Stromal cell of bone marrow (primary cell): ENCODE results near the gene CRACDL.
"Not testable (repeated sequence)": the region's sequence is repeated elsewhere in the genome, so short reads cannot be mapped to it uniquely, and the experiment has no call there.

Source experiments
- DNase-seq: peaks from one replicate; pipeline ENCODE4 v3.0.0-alpha.2; 2012; ENCODE audit warnings: low read depth

The CRACDL gene

DNA sequence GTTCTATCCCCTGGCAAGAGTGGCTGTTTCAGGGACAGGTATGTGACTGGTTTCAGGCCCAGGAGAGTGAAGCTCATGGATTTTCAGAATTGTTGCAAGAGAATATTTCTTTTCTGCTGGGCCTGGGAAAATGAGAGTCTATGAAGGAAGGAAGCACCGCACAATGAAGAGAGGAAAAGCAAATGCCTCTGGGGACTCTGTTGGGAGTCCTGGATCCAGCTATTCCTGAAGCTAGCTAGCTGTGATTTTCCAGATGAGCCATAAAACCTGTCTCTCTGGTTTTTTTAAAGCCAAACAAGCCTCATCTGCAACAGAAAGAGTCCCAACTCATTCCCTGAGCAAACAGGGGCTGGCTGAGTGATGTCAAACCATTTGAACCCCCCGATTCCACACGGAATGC, 53.7 kb downstream of the CRACDL start:
- no peak for DNase-seq

DNA sequence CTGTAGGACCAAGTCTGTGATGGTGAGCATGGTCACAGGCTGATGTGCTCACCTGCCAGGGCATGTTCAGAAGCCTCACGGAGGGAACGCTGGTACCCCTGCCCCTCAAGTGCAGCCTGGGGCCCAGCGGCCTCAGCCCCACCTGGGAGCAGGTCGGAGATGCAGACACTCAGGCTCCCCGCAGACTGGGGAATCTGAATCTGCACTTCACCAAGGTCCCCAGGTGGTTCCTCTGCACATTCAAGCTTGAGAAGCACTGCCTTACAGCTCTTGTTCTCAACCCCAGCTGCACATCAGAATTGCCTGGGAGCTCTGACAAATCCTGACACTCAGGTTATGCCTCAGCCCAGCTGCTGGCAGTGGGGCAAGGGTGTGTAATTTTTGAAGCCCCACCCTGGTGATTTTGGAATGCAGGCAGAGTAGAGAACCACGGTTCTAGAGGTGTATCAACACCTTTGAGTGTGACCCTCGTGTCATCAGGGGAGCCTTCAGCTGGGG, 54.8 kb downstream of the CRACDL start:
- DNase-seq: no peak

DNA sequence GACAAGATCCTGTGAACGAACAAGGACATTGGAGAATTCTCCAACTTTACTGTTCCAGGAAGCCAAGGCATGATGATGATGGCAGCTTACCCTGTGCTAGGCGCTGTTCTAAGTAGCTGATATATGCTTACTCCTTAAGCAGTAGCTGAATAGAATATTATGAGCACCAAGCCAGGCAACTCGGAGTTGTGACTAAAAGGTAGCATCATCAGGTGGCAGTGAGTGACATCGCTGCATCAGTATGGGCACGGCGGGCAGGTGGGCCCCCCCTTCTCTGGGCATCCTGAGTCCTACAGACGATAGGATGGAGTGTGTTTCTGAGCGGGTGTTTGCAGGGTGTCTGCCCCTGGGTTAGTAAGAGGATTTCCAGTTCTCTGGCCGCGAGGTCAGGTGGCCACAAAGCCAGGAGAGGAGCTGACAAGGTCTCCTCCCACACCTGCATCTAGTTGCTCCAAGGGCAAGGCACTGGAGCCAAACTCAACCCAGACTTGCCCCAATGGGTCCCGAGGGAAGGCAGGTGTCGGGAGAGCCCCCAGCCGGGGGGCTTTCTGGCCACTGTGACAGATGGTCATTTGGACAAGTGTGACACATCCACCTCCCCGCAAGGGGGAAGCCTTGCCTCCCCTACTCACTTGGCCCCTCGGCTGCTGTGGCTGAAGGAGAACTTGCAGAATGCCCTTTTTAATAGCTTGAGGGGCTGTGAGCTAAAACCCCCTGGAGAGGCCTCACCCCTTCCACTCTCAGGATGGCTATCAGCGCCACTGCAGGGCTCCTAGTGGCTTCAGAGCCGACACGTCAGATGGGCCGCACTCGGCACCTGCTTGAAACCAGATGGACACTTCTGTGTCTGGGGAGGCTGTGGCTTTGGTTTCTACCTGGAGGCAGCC, 55.5 kb downstream of the CRACDL start:
- no peak for DNase-seq

DNA sequence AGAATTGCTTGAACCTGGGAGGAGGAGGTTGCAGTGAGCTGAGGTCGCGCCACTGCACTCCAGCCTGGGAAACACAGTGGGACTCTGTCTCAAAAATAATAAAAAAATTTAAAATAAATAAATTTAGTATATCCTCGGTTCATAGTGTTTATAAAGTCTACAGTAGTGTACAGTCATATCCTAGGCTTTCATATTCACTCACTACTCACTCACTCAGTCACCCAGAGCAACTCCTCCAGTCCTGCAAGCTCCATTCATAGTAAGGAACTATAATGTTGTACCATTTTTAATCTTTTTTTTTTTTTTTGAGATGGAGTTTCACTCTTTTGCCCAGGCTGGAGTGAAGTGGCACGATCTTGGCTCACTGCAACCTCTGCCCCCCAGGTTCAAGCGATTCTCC, 58.4 kb downstream of the CRACDL start:
- not testable (repeated sequence) for DNase-seq

DNA sequence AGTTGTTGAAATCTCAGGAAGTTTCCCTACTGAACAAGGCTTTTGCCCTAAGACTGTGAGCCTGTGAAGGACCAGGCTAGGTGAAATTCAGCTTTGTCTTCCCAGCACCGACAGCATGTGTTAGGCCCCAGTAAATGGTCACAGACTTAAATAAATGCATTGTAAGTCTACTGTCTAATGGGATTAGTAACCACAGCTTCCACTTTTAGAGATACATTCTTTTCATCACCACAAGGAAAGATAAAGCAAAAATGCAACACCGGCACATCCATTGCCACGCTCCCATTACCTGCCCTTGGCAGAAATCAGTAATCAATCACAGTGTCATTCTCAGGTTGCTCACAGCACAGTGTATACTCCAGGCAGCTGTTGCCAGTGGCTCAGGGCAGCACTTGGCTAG, 59.3 kb downstream of the CRACDL start:
- DNase-seq: no peak

DNA sequence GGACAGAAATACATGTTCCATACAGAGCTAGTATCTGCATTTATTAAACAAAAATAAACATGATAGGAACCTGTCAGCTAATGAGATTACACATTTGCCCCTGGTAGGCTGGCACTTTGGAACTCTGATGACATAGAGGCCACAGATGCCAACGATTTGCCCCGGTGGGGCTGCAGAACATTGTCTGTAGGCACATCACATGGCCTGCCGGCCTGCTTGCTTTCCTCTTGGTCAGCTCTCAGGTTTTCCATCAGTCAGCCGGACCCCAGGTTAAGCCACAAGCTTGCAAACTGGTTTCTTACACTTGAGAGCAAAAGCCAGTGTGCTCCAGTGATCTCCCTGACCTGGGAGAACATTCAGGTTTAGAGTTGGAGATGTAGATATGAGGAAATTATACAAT, 60.3 kb downstream of the CRACDL start:
- DNase-seq: no peak

DNA sequence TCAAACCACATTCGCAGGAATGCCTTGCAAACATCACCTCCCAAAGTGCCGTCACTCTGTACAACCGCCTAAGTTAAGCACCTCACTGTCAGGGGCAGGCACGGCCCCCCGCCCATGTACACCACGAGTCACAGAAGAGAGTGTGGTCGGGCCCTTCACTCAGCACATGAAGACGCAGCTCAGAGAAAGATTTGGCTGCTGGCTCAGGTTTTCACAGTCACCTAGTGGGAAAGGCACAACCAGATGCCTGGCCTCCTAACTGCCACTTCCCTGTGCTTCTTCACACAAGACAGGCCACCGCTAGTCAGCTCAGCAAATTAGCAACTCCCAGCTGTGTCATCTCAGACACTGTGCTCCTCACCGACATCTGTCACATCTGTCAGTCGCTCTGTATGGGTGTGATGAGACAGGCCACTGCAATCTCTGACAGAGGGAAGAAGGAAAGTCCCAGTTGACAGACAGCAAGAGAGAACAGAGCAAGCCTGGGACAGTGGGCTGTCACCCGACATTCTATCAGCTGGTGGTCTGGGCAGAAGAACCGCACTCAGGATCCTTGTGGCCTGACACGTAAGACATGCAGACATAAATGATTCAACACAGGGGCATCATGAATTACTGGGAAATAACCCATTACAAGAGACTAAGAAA, 60.8 kb downstream of the CRACDL start:
- DNase-seq: no peak

DNA sequence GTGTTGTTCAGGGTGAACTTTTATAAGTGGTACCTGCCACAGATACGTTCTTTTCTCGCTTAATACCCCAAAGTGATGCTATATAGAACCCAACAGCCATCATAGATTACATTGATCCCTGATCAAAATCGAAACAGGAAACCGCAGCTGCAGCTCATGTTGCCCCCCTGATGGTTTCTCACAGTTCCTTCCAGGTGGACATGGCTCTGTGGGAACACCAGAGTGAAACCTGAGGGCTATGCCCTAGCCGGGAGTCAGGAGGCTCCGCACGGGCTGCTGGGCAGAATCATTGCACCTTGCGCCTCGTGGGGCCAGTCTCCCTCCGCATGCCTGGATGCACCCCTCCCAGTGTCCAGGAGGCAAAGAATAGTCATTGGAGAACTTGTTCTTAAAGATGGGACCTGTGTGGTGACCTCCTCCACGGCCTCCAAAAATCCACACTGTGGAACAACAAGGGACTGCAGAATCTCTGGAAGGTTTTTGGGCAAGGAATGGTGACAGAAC, 61.8 kb downstream of the CRACDL start:
- DNase-seq: no peak

DNA sequence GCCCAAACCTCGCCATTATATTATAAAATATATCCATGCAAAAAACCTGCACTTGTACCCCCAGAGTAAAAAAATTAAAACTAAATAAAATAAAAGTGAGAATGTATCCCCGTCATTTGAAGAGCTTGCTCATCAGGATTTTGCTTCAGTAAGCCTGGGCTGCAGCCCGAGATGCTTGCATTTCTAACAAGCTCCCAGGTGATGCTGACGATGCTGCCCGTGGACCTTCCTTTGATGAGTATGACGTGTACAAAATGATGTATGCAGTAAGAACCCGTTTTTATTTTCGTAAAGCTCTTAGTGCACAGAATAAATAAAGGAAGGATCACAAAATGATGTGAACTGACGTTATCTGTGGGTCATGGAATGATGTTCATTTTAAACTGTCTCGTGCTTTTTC, 63.5 kb downstream of the CRACDL start:
- DNase-seq: no peak

DNA sequence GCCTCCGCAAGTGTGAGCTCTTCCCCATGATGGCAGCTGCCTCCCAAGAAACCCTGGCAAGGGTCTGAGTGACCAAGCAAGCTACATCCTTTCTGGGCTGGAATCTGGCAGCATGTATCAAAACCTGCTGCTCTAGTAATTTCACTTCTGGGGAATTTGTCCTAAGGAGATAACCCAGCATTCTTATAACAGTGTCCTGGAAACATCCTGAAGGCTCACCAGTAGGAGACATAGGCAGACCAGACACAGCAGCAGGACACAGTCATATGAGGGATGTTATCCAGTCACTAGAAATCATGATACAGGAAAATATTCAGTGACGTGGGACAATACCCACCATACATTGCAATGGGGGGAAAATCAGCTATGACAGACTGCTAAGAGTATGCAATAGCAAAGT, 64.5 kb downstream of the CRACDL start:
- DNase-seq: no peak

DNA sequence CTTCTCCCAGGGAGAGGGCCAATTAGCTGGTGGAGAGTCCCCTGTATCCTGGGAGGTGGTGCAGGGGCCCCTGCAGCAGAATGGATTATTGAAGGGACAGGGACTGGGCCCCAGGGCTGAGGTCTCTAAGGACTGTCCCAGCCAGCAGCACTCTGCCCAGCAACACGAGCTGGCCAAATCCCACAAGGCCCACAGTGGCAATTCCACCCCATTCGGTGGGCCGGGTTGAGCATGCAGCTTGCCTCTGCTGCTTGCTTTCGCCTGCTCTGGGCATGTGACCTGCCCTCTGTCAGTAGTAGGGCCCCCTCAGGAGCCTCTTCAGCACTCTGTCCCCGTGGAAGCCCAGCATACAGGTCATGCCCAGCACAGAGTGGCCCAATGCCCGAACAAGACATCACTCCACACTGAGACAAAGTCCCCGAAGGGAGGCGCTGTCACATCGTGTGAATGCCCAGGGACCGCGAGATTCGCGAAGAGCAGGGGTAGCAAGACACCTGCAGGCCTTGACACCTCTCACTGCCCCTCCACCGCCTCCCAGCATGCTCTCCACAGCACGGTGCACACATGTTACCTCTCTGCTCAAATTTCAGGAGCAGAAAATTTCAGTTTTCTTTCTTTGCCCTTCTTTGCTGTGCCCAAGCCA, 65.4 kb downstream of the CRACDL start:
- no peak for DNase-seq

DNA sequence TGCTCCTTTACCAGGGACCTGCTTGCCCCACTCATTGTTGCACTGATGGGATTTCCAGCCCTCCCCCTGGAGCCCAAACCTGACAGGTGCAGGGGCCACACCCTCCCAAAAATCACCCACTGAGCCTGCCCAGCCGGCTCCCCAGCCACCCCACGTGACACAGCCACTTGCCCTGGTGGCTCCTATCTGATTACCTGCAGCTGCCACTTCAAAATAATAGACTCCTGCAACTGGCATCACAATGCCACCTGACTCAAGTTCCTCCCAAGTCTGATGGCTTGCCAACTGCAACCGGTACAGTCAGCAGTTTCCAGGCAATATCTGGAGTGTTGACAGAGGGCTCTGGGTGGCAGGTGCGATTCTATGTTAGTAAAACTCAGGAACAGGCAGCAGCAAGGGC, 66.2 kb downstream of the CRACDL start:
- no peak for DNase-seq

DNA sequence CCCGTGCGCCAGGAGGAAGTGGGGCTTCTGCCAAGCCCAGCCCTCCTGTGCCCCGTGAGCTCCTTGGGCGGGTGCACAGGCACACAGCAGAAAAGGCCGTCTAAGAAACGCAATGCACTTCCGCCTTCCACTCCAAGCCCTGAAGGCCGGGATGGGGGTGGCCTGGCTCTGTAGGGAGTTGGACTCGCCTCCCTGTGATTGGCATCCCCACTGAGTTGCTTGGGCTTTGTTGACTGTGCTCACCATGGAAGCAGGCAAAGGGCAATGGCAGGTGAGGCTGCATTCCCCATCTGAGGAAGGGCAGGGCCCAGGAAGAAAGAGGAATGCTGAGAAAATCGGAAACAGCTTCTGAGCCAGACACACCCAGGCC, 66.8 kb downstream of the CRACDL start:
- DNase-seq: no peak

DNA sequence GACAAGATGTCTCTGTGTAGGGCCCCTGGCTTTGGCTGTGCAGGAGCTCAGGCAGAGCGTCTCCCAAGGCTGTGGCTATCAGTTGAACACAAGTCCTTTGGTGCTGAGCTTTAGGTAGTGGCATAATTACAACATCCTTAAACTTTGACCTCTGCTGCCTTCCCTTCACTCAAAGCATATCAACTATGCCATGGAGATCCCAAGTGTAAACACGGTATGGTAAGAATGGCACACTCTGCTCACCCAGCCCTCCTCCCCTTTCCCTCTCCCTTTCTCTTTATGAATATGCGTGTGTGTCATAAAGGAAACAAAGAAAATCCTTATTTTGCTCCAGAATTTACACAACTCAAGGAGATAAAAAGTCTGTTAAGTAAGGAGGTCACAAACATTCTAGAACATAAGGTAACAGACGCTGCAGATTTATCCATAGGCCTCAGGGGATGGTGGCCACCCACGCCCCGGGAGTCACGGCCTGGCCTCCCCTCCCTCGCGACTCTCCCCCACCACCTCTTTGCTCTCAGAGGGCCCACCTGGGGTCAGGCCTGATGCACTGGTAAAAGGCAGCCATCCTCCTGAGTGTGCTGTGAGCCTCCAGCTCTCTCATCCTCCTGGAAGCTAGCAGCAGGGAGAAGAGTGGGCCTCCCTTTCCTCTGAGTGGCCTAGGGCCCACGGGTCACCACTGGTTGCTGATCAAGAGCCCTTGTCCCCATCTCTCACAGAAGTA, 67.3 kb downstream of the CRACDL start:
- DNase-seq: no peak

DNA sequence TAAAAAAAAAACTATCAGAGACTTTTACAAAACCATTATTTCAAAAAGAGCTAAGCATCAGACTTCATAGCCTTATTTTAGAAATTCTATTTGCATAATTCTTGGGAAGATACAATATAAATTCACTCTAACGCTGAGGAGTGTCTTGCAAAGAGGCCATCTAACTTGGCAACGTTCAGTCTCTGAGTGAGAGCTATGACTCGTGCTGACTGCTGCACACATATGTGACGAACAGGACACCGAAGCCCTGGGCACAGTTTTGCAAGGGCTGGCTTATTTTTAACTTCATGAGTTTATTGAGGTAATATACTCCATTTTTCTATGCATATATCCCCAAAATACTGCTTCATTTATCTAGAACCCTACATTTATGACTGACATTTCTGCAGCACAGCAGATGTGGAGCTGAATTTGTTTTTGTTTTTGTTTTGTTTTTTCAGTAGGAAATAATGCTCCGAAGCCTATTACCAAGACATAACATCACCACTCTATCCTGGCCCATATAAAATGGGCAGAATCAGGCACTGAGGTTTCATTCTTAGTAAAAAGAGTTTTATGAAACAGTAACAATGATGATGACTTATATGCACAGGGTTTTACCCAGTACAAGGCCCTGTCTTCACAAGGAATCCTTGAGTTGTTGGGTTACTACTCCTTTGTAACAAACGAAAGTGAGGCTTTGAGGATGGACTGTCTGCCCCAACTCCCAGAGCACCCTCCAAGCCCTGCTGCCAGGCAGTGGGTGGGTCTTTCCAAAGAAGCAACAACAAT, 68.3 kb downstream of the CRACDL start:
- peak; percentile 11 for DNase-seq

DNA sequence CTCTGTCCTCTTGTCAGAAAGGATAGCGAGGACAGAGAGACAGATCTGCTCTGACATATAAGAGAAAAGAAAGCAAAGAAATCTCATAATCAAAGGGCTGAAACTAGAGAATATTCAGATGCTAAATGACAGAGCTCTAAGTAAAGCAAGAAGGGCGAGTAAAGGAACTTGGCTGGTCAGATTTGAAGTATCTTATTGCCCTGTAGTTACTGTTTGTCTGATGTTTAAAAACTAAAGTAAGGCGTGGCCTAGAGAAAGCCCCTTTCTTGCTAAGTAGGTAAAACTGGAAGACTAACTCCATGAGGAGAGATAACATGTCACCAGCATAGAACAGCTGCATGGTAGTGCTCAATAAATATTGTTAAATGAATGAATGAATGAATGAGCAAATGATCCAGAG, 70.0 kb downstream of the CRACDL start:
- DNase-seq: no peak

DNA sequence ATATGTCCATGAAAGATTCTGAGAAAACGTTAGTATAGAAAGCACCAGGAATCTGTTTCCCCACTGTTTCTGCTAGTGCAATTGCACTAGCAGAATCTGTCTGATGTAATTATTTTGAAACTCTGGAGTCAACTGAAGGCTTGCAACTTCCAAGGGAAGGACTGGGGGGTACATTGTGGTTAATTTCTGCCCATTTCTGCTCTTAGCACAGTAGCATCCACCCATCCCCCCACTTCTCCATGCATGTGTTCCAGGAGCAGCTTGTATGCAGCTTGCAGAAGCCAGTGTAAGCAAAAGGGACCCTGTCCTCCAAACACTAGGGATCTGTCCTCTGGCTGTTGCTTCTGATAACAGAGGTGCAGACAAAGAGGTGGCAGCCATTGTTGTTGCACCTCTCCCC, 74.4 kb downstream of the CRACDL start:
- DNase-seq: no peak

DNA sequence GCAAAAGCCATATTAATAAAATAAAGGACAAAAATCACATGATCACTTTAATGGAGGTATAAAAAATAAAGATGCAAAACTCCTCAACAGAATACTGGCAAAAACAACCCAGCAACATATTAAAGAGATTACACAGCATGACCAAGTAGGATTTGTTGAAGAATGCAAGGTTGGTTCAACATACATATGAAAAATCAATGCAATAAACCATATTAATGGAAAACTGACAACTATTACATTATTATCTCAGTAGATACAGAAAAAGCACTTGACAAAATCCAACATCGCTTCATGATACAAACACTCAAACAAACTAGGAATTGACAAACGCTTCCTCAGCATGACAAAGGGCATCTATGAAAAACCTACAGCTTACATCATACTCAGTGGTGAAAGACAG, 76.7 kb downstream of the CRACDL start:
- no peak for DNase-seq

DNA sequence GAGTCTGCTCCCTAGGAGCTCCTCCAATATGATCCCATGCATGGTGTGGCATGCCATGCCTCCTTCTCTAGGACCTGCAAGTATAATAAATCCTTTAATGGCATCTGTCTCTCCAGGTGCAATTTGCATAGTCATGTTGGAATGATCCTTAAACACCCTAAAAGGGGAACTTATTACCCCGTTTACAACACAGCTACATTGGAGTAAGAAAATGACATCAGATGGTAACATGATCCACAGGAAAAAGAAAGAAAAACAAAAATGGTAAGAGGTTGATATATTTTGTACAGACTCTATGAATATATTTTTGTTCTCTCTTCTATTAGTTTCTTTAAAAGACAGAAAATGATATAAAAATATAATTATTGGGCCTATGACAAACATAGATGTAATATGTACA, 79.0 kb downstream of the CRACDL start:
- DNase-seq: no peak

DNA sequence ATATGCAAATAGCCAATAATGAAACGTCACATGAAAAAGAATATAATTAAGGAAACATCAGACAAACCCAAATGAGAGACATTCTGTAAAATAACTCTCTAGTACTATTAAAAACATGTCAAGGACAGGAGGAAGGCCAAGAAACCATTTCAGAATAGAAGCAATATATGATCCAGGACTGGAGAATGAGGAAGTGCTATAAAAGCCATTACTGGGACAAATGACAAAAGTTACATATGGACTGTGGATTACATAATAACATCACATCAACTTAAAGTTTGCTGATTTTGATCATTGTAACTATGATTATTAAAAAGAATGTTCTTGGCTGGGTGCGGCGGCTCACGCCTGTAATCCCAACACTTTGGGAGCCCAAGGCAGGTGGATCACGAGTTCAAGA, 81.3 kb downstream of the CRACDL start:
- DNase-seq: no peak

DNA sequence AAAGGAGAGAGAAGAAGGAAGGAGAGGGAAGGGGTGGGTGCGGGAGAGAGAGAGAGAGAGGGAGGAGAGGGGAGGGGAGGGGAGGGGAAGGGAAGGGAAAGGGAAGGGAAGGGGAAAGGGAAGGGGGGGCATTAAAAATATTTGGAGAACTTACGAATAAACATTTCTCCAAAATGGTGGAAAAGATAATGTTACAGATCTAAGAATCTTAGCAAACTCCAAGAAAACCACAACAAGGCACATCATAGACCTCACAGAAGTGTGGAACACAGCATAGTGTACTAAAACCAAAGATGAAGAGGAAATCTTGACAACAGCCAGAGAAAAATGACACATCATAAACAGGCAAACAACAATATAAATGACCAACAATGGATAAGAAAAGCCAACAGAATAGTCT, 83.1 kb downstream of the CRACDL start:
- DNase-seq: no peak
